K562 (cell line): ENCODE results near the gene CHRM4. TPM values are rescaled to one million over a fixed set of nuclear protein-coding genes. Genes with fewer than 3 reads are reported as not detected.

Experiments
- ILK ChIP-seq: fragments of 450-650 bp; IDR thresholded peaks from 2 replicates; pipeline ENCODE4 v1.6.1; 2016; ENCODE audit warnings: missing genetic modification characterization, low read depth, mild to moderate bottlenecking, missing compliant biosample characterization, moderate library complexity, borderline replicate concordance
- NCOA6 ChIP-seq: fragments of 450-650 bp; IDR thresholded peaks from 2 replicates; pipeline ENCODE4 v1.6.1; 2017; ENCODE audit warnings: mild to moderate bottlenecking
- RCOR1 ChIP-seq, 2 experiments: IDR thresholded peaks; 2 replicates each; pipeline ENCODE4 v1.6.1; 2012; ENCODE audit warnings: low read depth in 2 of 2, low read length in 2 of 2, borderline replicate concordance in 1 of 2, improper control_type of control experiment in 1 of 2
- RHOXF2B ChIP-seq: fragments of 250-450 bp; sonication (Bioruptor Pico); conservative IDR thresholded peaks from 2 replicates; pipeline ENCODE4 v1.5.1; 2021
- TSC22D4 ChIP-seq: fragments of 450-650 bp; IDR thresholded peaks from 2 replicates; pipeline ENCODE4 v1.6.1; 2016; ENCODE audit warnings: missing genetic modification characterization, missing biosample characterization, control low read depth
- ZNF668 ChIP-seq: fragments of 250-450 bp; sonication (Bioruptor Pico); IDR thresholded peaks from 2 replicates; pipeline ENCODE4 v1.8.0; 2022; ENCODE audit warnings: mild to moderate bottlenecking, inconsistent platforms
- ZNF699 ChIP-seq: fragments of 250-450 bp; sonication (Bioruptor Pico); IDR thresholded peaks from 2 replicates; pipeline ENCODE4 v1.8.0; 2021; ENCODE audit warnings: mild to moderate bottlenecking, moderate library complexity; ENCODE audit not compliant: insufficient replicate concordance
- polyA plus RNA-seq, 8 experiments: library from polyadenylated mRNA; depleted of rRNA in 4 of 8; stranded (reverse) in 5 of 8; unstranded in 3 of 8; fragments of >200 nt; fragmentation: Nextera tagmentation in 2 of 8; fragmentation: Illumina TruSeq in 1 of 8; extraction: Ambion mirVana in 2 of 8; extraction: Trizol in 1 of 8; gene quantifications; 2 replicates each; pipeline versions ENCODE4 v1.2.1 to v1.2.3, GENCODE V29; 2011 to 2014; ENCODE audit warnings: inconsistent platforms in 1 of 8, missing spikeins in 1 of 8
- total RNA-seq, 7 experiments: library from RNA; depleted of rRNA in 6 of 7; stranded (reverse); fragments of >200 nt in 6 of 7; fragmentation: Illumina TruSeq in 2 of 7; extraction: Trizol in 2 of 7; gene quantifications; 2 replicates each; pipeline versions ENCODE4 v1.2.1 to v1.2.3, GENCODE V29; 2011 to 2021; ENCODE audit warnings: low replicate concordance in 1 of 7
- TF ChIP-seq, protein P1 (sequence below): fragments of 450-650 bp; formaldehyde crosslinking; conservative IDR thresholded peaks from 2 replicates; pipeline ENCODE4 v1.4.0; 2022; ENCODE audit warnings: mild to moderate bottlenecking, missing genetic modification characterization
- TF ChIP-seq, protein P2 (sequence below): sonication (generic); formaldehyde crosslinking; IDR thresholded peaks from 2 replicates; pipeline ENCODE4 v1.8.1; 2023; ENCODE audit warnings: mild to moderate bottlenecking, missing genetic modification reagents
- TF ChIP-seq, protein P3 (sequence below): fragments of 150-350 bp; conservative IDR thresholded peaks from 2 replicates; pipeline ENCODE4 v1.6.1; 2014; ENCODE audit warnings: low read length
- TF ChIP-seq, protein P4 (sequence below): IDR thresholded peaks from 2 replicates; pipeline ENCODE4 v1.6.1; 2014; ENCODE audit warnings: antibody characterized with exemption
- TF ChIP-seq, protein P5 (sequence below): fragments of 450-650 bp; IDR thresholded peaks from 2 replicates; pipeline ENCODE4 v1.6.1; 2016; ENCODE audit warnings: borderline replicate concordance

Gene CHRM4
- total and polyA plus RNA-seq, 9 of the 15 experiments (the other 6 are each of a cell fraction or from before 2014, with no cell fraction given): 0.22 to 1.3 (median 0.40) TPM; not detected in 2

DNA sequence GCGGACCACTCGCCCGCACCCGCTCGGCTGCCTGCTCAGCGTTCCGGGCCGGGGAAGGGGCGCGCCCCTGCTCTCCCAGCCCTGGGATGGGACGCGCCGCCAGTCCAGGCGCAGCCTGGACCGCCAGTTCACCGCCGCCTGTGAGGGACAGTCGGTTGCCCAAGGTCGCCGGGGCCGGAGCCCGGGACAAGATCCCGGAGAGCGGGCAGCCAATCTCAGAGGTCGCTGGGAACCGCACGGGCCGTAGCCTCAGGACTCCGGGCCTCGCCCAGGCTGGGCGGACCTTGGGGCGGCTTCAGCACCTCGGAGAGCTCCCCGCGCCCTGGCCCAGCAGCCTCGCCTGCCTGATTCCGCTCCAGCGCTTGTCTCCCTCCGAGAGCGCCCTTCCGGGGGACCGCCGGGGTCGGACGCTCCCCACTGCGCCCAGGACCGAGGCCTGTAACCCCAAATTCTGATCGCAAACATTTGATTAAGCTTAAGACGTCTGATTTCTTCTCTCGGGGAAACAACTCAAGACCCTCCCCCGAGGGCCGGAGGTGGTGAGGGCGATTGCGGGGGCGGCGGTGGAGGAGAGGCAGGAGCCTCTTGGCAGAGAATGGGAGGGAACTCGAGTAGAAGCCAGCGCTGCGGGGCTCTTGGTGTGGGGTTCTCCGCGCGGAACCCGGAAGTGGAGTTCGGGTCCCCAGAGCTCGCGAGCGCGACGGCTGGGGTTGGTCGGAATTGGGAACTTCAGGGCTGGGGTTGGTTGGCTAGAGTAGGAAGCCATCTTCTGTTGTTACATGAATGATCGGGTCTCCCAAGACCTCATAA lies 1.1 kb upstream of the CHRM4 start (continued):
- TF ChIP-seq, protein P1, sequence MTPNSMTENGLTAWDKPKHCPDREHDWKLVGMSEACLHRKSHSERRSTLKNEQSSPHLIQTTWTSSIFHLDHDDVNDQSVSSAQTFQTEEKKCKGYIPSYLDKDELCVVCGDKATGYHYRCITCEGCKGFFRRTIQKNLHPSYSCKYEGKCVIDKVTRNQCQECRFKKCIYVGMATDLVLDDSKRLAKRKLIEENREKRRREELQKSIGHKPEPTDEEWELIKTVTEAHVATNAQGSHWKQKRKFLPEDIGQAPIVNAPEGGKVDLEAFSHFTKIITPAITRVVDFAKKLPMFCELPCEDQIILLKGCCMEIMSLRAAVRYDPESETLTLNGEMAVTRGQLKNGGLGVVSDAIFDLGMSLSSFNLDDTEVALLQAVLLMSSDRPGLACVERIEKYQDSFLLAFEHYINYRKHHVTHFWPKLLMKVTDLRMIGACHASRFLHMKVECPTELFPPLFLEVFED (CRISPR knock-in tag): no peak
- TF ChIP-seq, protein P2, sequence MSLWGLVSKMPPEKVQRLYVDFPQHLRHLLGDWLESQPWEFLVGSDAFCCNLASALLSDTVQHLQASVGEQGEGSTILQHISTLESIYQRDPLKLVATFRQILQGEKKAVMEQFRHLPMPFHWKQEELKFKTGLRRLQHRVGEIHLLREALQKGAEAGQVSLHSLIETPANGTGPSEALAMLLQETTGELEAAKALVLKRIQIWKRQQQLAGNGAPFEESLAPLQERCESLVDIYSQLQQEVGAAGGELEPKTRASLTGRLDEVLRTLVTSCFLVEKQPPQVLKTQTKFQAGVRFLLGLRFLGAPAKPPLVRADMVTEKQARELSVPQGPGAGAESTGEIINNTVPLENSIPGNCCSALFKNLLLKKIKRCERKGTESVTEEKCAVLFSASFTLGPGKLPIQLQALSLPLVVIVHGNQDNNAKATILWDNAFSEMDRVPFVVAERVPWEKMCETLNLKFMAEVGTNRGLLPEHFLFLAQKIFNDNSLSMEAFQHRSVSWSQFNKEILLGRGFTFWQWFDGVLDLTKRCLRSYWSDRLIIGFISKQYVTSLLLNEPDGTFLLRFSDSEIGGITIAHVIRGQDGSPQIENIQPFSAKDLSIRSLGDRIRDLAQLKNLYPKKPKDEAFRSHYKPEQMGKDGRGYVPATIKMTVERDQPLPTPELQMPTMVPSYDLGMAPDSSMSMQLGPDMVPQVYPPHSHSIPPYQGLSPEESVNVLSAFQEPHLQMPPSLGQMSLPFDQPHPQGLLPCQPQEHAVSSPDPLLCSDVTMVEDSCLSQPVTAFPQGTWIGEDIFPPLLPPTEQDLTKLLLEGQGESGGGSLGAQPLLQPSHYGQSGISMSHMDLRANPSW (CRISPR knock-in tag): peak; percentile 42; the same call in 1 of the 2 replicates
- TF ChIP-seq ZNF699 (no peak), NCOA6 (peak; percentile 79), RHOXF2B (CRISPR knock-in tag) (no peak), RCOR1 (IDR thresholded peaks at IDR 0.05; ENCODE audit: borderline replicate concordance in 1 of 2, low read depth in 2 of 2, low read length in 2 of 2) (peak in 1 of 2 experiments; percentile 92; a peak in 2 of 4 replicates), ILK (tag) (no peak), TSC22D4 (tag) (no peak), ZNF668 (CRISPR knock-in tag) (0 out of 2 replicates have a peak, but pooled peaks have one; percentile 39)
- TF ChIP-seq, protein P3, sequence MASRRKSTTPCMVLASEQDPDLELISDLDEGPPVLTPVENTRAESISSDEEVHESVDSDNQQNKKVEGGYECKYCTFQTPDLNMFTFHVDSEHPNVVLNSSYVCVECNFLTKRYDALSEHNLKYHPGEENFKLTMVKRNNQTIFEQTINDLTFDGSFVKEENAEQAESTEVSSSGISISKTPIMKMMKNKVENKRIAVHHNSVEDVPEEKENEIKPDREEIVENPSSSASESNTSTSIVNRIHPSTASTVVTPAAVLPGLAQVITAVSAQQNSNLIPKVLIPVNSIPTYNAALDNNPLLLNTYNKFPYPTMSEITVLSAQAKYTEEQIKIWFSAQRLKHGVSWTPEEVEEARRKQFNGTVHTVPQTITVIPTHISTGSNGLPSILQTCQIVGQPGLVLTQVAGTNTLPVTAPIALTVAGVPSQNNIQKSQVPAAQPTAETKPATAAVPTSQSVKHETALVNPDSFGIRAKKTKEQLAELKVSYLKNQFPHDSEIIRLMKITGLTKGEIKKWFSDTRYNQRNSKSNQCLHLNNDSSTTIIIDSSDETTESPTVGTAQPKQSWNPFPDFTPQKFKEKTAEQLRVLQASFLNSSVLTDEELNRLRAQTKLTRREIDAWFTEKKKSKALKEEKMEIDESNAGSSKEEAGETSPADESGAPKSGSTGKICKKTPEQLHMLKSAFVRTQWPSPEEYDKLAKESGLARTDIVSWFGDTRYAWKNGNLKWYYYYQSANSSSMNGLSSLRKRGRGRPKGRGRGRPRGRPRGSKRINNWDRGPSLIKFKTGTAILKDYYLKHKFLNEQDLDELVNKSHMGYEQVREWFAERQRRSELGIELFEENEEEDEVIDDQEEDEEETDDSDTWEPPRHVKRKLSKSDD: no peak
- TF ChIP-seq, protein P4, sequence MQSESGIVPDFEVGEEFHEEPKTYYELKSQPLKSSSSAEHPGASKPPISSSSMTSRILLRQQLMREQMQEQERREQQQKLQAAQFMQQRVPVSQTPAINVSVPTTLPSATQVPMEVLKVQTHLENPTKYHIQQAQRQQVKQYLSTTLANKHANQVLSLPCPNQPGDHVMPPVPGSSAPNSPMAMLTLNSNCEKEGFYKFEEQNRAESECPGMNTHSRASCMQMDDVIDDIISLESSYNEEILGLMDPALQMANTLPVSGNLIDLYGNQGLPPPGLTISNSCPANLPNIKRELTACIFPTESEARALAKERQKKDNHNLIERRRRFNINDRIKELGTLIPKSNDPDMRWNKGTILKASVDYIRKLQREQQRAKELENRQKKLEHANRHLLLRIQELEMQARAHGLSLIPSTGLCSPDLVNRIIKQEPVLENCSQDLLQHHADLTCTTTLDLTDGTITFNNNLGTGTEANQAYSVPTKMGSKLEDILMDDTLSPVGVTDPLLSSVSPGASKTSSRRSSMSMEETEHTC: no peak
- TF ChIP-seq, protein P5, sequence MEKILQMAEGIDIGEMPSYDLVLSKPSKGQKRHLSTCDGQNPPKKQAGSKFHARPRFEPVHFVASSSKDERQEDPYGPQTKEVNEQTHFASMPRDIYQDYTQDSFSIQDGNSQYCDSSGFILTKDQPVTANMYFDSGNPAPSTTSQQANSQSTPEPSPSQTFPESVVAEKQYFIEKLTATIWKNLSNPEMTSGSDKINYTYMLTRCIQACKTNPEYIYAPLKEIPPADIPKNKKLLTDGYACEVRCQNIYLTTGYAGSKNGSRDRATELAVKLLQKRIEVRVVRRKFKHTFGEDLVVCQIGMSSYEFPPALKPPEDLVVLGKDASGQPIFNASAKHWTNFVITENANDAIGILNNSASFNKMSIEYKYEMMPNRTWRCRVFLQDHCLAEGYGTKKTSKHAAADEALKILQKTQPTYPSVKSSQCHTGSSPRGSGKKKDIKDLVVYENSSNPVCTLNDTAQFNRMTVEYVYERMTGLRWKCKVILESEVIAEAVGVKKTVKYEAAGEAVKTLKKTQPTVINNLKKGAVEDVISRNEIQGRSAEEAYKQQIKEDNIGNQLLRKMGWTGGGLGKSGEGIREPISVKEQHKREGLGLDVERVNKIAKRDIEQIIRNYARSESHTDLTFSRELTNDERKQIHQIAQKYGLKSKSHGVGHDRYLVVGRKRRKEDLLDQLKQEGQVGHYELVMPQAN: peak; percentile 87
